RWPE2 (cell line): ENCODE results near the gene PPIL6.

ENCODE experiments used
- ATAC-seq: fragments of 200-7000 bp; cut with Tn5 transposase; 3 replicates; pipeline ENCODE4 v1.9.1; 2021; ENCODE audit warnings: low read depth
- DNase-seq: peaks from one replicate; pipeline ENCODE4 v3.0.0-alpha.2; 2020; ENCODE audit warnings: low spot score
- H3K27ac ChIP-seq: fragments of 450-650 bp; 2 replicates; pipeline ENCODE4 v1.5.1; 2017; ENCODE audit warnings: mild to moderate bottlenecking; ENCODE audit not compliant: poor library complexity, severe bottlenecking
- H3K27me3 ChIP-seq: fragments of 250-450 bp; sonication (Bioruptor Pico); 2 replicates; pipeline ENCODE4 v1.5.1; 2021; ENCODE audit warnings: mild to moderate bottlenecking, moderate library complexity; ENCODE audit not compliant: insufficient read depth, poor library complexity, severe bottlenecking
- H3K36me3 ChIP-seq: fragments of 250-450 bp; sonication (Bioruptor Pico); 2 replicates; pipeline ENCODE4 v1.5.1; 2020; ENCODE audit warnings: low read depth, mild to moderate bottlenecking, moderate library complexity
- H3K4me1 ChIP-seq: fragments of 250-450 bp; sonication (Bioruptor Pico); 2 replicates; pipeline ENCODE4 v1.5.1; 2021; ENCODE audit warnings: mild to moderate bottlenecking, moderate library complexity; ENCODE audit not compliant: insufficient read depth, poor library complexity, severe bottlenecking
- H3K4me3 ChIP-seq: fragments of 250-450 bp; sonication (Bioruptor Pico); 2 replicates; pipeline ENCODE4 v1.5.1; 2021; ENCODE audit warnings: mild to moderate bottlenecking, moderate library complexity; ENCODE audit not compliant: severe bottlenecking
- H3K9me3 ChIP-seq: fragments of 250-450 bp; sonication (Bioruptor Pico); 2 replicates; pipeline ENCODE4 v1.5.1; 2021; ENCODE audit warnings: mild to moderate bottlenecking, moderate library complexity; ENCODE audit not compliant: severe bottlenecking
- TF ChIP-seq, protein P1 (sequence below): fragments of 450-650 bp; IDR thresholded peaks from one replicate; pipeline ENCODE4 v1.5.1; 2017; ENCODE audit warnings: mild to moderate bottlenecking, moderate library complexity; ENCODE audit not compliant: poor library complexity, severe bottlenecking

PPIL6 gene

DNA sequence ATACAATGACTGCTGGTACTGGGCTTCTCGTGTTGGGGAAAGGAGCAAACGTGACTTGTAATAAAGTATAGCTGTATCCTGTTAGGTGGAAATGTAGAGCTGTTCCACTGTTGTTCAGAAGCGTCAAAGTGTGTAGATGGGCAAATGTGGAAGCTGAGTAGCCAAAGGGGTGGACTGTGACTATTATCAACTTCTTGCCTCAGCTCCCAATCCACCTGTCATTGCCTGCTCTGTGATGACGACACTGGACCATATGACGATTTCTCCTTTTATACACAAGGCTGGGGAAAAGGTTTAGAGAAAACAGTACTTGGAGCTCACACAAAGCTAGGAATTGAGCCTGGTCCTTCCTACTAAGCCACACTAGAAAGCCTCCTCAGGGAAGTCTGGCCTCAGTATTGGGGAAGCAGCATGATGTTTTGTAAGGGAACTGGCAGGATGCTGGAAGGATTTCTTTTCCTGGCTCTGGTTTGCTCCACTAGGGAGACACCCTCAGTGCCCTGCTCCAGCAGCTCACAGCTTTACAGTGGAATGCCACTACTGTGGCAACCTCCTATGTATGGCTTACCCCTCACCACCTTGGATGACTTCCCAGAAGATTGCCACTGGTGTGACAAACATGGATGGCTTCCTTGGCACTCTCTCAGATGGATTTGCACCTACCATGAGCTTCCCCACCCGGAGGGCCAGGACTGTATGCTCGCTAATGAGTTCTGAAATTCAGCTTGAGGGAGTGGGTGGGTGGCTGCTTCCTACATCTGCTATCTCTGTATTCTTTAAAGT, 78.1 kb downstream of the PPIL6 start:
- Histone ChIP-seq H3K27ac (no peak overlapping the region), H3K9me3 (no peaks in the 10 kb centered on the region), H3K4me3 (no peak overlapping the region), H3K4me1 (no peaks in the 10 kb centered on the region), H3K36me3 (peaks cover 65% of the 10 kb centered on the region), H3K27me3 (no peaks in the 10 kb centered on the region)
- ATAC-seq (no peak), DNase-seq (no peak)
- TF ChIP-seq, protein P1, sequence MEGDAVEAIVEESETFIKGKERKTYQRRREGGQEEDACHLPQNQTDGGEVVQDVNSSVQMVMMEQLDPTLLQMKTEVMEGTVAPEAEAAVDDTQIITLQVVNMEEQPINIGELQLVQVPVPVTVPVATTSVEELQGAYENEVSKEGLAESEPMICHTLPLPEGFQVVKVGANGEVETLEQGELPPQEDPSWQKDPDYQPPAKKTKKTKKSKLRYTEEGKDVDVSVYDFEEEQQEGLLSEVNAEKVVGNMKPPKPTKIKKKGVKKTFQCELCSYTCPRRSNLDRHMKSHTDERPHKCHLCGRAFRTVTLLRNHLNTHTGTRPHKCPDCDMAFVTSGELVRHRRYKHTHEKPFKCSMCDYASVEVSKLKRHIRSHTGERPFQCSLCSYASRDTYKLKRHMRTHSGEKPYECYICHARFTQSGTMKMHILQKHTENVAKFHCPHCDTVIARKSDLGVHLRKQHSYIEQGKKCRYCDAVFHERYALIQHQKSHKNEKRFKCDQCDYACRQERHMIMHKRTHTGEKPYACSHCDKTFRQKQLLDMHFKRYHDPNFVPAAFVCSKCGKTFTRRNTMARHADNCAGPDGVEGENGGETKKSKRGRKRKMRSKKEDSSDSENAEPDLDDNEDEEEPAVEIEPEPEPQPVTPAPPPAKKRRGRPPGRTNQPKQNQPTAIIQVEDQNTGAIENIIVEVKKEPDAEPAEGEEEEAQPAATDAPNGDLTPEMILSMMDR = no peak

DNA sequence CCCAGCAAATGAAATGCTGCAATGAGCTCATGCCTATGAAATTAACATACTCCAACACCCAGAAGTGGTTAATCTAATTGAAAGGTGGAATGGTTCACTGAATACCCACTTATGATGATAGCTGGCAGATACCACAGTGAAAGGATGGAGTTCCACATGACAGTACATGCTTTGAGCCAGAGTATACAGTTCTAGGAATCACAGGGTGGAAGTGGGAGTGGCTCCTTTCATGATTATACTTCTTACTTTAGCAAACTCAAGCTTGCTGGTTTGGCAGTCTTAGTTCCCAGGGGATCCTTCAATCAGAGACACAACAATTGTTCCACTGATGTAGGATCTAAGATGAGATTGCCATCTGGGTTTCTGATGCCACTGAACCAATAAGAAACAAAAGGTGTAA, 79.6 kb downstream of the PPIL6 start:
- H3K27ac ChIP-seq = no peak overlapping the region
- TF ChIP-seq, protein P1 = no peak
- H3K36me3 ChIP-seq = peaks cover 60% of the 10 kb centered on the region
- no peak for ATAC-seq
- H3K4me1 ChIP-seq = no peaks in the 10 kb centered on the region
- no peaks in the 10 kb centered on the region for H3K27me3 ChIP-seq
- no peaks in the 10 kb centered on the region for H3K9me3 ChIP-seq
- no peak overlapping the region for H3K4me3 ChIP-seq
- no peak for DNase-seq

DNA sequence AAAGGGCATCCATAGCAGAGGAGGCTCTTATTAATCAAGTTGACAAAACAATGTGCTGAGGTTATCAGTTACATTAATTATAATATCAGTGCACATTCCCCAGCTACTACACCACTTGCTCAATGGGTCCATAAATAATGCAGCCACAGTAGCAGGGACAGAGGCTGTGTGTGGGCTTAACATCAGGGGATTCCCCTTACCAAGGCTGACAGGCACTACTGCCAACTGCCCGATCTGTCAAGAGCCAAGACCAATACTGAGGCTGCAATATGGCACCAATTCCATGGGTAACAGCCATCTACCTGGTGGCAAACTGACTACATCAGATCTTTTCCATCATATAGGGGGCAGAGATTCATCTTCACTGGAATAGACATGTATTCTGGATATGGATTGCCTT, 80.1 kb downstream of the PPIL6 start:
- DNase-seq = no peak
- Histone ChIP-seq H3K27me3 (no peaks in the 10 kb centered on the region), H3K4me3 (no peak overlapping the region), H3K27ac (no peak overlapping the region), H3K4me1 (no peaks in the 10 kb centered on the region), H3K36me3 (peaks cover 55% of the 10 kb centered on the region), H3K9me3 (no peaks in the 10 kb centered on the region)
- ATAC-seq = no peak
- TF ChIP-seq, protein P1 = no peak

DNA sequence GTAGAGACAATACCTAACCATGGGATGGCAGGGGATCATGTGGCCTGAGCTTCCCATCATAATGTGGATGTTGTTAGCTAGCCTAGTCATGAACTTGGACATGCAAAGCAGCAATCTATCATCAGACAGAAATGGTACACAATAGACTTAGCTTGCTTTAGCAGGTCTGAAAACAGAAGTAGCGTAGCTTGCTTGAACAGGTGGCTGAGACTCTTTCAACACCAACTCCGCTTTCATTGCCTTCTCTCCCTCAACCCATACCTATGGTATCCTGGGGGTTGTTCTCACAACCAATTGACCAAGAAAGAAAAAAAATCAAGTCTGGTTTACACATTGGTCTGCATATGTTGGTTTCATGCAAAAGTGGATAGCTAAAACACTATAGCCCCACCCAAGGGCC, 81.2 kb downstream of the PPIL6 start:
- no peaks in the 10 kb centered on the region for H3K9me3 ChIP-seq
- no peak for DNase-seq
- TF ChIP-seq, protein P1 = no peak
- no peak overlapping the region for H3K27ac ChIP-seq
- H3K4me1 ChIP-seq = no peaks in the 10 kb centered on the region
- no peak for ATAC-seq
- peaks cover 46% of the 10 kb centered on the region for H3K36me3 ChIP-seq
- no peaks in the 10 kb centered on the region for H3K27me3 ChIP-seq
- no peak overlapping the region for H3K4me3 ChIP-seq

DNA sequence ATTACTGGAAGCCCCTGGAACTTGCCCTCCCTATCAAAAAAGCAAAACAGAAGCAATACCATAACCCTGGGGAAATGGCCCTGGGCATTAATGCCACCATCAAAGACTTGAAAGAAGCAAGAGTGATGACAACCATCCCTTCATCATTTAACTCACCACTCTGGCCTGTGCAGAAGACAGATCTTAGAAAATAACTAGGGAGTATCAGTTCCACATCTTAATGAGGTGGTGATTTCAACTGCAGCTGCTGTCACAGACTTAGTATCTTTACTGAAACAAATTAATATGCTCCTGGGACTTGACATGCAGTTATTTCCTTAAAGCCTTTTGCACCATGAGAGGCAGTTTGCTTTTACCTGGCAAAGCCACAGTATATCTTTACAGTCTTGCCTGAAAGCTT, 82.2 kb downstream of the PPIL6 start:
- Histone ChIP-seq H3K4me3 (no peak overlapping the region), H3K4me1 (no peaks in the 10 kb centered on the region), H3K27me3 (no peaks in the 10 kb centered on the region), H3K9me3 (no peaks in the 10 kb centered on the region), H3K36me3 (peaks cover 42% of the 10 kb centered on the region), H3K27ac (no peak overlapping the region)
- ATAC-seq (no peak), DNase-seq (no peak)
- TF ChIP-seq, protein P1 = no peak
